ENCODE results near the gene DICER1. TPM values are rescaled to one million over a fixed set of nuclear protein-coding genes. Genes with fewer than 3 reads are reported as not detected.
A peak's percentile ranks its signal among the peaks of the same experiment; 100 is the strongest.

The DICER1 gene
- total RNA-seq, 1 donor = 61.3 TPM

DNA sequence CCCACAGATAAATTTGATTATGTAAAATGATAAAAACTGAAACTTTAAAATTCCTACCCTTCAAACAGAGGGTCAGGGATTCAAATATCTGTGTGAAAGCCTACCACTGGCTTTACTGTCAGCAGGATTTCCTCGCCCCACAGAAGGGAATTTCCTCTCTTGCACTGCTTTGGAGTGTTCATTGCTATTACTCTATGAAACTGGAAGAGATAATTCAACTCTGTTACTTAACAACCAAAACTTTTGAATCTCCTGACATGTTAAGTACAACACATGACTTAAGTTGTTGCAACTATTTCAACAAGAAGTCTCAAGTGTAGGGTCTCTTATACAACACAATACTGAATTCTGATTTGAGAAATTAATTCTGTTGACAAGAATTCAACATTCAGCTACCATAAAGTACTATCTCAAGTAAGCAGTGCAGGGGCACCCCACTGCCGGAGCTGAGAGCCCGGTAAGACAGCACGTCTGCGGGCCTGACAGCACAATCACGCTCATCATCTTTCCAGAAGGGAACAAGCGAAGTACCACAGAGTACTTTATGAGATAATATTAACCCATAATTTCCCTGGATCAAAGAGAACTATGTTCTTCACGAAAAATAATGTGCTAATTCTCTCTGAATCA is 22.9 kb downstream of the DICER1 start:
- no peak overlapping the region for H3K4me3 ChIP-seq (ENCODE audit: low read depth, low read length)
- TF ChIP-seq CTCF (IDR thresholded peaks at IDR 0.05; ENCODE audit: insufficient read depth, low read depth, low read length) = no peak
- peak; percentile 40 for DNase-seq (ENCODE audit: low read depth)

GRCh38 chr14:95133282-95133681 is 24.0 kb downstream of the DICER1 start:
- no peak for TF ChIP-seq CTCF (IDR thresholded peaks at IDR 0.05; ENCODE audit: insufficient read depth, low read depth, low read length)
- DNase-seq (ENCODE audit: low read depth) = no peak
- H3K4me3 ChIP-seq (ENCODE audit: low read depth, low read length) = no peak overlapping the region

GRCh38 chr14:95132760-95133159 is 24.6 kb downstream of the DICER1 start:
- no peak overlapping the region for H3K4me3 ChIP-seq (ENCODE audit: low read depth, low read length)
- TF ChIP-seq CTCF (IDR thresholded peaks at IDR 0.05; ENCODE audit: insufficient read depth, low read depth, low read length) = no peak
- DNase-seq (ENCODE audit: low read depth) = no peak

DNA sequence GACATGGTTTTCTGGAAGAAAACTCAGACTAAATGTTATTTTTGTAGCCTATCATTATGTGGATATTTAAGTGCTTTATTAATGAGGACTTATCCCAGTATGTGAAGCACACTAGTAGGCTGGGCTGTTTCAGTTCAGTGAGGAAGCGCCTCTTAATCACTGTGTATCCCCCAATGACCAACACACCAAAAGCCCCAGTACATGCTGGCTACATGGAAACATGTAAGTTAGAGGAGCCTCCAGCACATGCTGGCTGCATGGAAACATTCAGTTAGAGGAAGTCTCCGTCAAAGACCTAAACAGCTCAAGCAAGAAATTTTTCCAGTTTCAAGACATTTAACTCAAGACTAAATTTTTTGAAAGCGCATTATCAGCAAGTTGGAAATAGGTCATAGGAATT is 26.8 kb downstream of the DICER1 start:
- no peak for TF ChIP-seq CTCF (IDR thresholded peaks at IDR 0.05; ENCODE audit: insufficient read depth, low read depth, low read length)
- no peak for DNase-seq (ENCODE audit: low read depth)
- H3K4me3 ChIP-seq (ENCODE audit: low read depth, low read length) = no peak overlapping the region

- TF ChIP-seq CTCF (IDR thresholded peaks at IDR 0.05; ENCODE audit: insufficient read depth, low read depth, low read length) = no peak
- no peak overlapping the region for H3K4me3 ChIP-seq (ENCODE audit: low read depth, low read length)
- no peak for DNase-seq (ENCODE audit: low read depth)
Measured at GRCh38 chr14:95128140-95128539, 29.2 kb downstream of the DICER1 start.

- no peak for TF ChIP-seq CTCF (IDR thresholded peaks at IDR 0.05; ENCODE audit: insufficient read depth, low read depth, low read length)
- DNase-seq (ENCODE audit: low read depth) = no peak
- H3K4me3 ChIP-seq (ENCODE audit: low read depth, low read length) = no peak overlapping the region
Measured at GRCh38 chr14:95127531-95127911, 29.8 kb downstream of the DICER1 start.

DNA sequence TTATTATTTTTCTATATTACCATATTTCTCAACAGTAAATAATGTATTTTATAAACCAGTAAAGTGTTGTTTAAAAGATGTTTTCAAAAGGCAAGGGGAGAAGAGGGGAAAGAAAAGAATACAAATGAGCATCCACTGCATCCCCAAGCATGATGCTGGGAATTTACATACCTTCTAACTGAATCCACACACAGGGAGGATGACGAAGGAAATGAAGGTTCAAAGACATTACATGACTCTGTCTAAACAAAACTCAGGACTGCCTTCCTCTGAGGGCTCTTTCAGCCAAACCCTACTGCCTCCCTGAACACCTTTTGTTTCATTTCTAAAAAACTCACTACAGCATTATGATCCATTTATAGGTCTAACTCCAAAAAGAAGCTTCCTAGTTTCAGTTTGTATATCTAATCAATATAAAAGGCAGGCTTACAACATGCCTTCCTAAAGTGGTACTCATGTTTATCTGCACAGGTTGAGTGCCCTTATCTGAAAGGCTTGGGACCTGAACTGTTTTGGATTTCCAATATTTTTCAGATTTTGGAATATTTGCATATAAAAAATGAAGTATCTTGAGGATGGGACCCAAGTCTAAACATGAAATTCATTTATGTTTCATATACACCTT is 30.3 kb downstream of the DICER1 start:
- TF ChIP-seq CTCF (IDR thresholded peaks at IDR 0.05; ENCODE audit: insufficient read depth, low read depth, low read length) = no peak
- no peak for DNase-seq (ENCODE audit: low read depth)
- no peak overlapping the region for H3K4me3 ChIP-seq (ENCODE audit: low read depth, low read length)
